PC-9 (cell line): Measurements from ENCODE around the gene PKHD1.

ENCODE experiments used
- CTCF ChIP-seq: fragments of 200-600 bp; sonication (generic); conservative IDR thresholded peaks from 2 replicates; pipeline ENCODE4 v1.6.1; 2017; ENCODE audit warnings: mixed run types, antibody characterized with exemption, mild to moderate bottlenecking, moderate library complexity
- EZH2 ChIP-seq: fragments of 200-600 bp; sonication (generic); IDR thresholded peaks from 2 replicates; pipeline ENCODE4 v1.8.0; 2017; ENCODE audit warnings: antibody characterized with exemption, low read depth

GRCh38 chr6:52014391-52014790 lies 73.0 kb downstream of the PKHD1 start:
- TF ChIP-seq CTCF (no peak), EZH2 (no peak)
